ENCODE measurements around the gene STARD3. TPM values are rescaled to one million over a fixed set of nuclear protein-coding genes. Genes with fewer than 3 reads are reported as not detected.
A peak's percentile ranks its signal among the peaks of the same experiment; 100 is the strongest.
"Not testable (repeated sequence)": the region's sequence is repeated elsewhere in the genome, so short reads cannot be mapped to it uniquely, and the experiment has no call there.

STARD3 gene
- 105 and 121 TPM in 2 replicates for polyA plus RNA-seq
- 36.5 and 44.9 TPM in 2 replicates for polyA minus RNA-seq

GRCh38 chr17:39636927-39637736, at the start of gene STARD3:
Gene STARD3 (plus strand): TSS chr17:39637144. CDS start chr17:39653532, 16,388 bp downstream.
- peak within 1 kb of the TSS; percentile 88 for H3K4me3 ChIP-seq (ENCODE audit: low read length)
- peak within 1 kb of the TSS; percentile 76 for H3K27ac ChIP-seq (ENCODE audit: low read length)
- no peaks in the 10 kb centered on the region for H4K20me1 ChIP-seq (ENCODE audit: insufficient read depth)
- H3K27me3 ChIP-seq (ENCODE audit: insufficient read depth, low read depth, low read length): no peaks in the 10 kb centered on the region
- H3K9ac ChIP-seq (ENCODE audit: low read length): peak within 1 kb of the TSS; percentile 87
- H3K4me2 ChIP-seq (ENCODE audit: low read length): peak within 1 kb of the TSS; percentile 77
- no peaks in the 10 kb centered on the region for H3F3A ChIP-seq (ENCODE audit: insufficient read depth, low read length, poor library complexity, severe bottlenecking)
- no peaks in the 10 kb centered on the region for H3K9me2 ChIP-seq (ENCODE audit: insufficient read depth, low read length)
- H2AFZ ChIP-seq (ENCODE audit: low read depth, low read length): peak within 1 kb of the TSS; percentile 77
- H3K9me3 ChIP-seq (ENCODE audit: low read length): no peaks in the 10 kb centered on the region
- no peaks in the 10 kb centered on the region for H3K36me3 ChIP-seq (ENCODE audit: insufficient read depth, low read length)
- TF ChIP-seq TAF1 (IDR thresholded peaks at IDR 0.05; ENCODE audit: low read depth) (peak; percentile 77), REST (IDR thresholded peaks at IDR 0.05; ENCODE audit: borderline replicate concordance) (peak; percentile 68), CTCF (IDR thresholded peaks at IDR 0.05; ENCODE audit: poor library complexity, severe bottlenecking) (peak; percentile 57), POLR2AphosphoS5 (IDR thresholded peaks at IDR 0.05) (peak; percentile 94), RAD21 (conservative IDR thresholded peaks at IDR 0.05) (no peak), EZH2 (IDR thresholded peaks at IDR 0.05; ENCODE audit: borderline replicate concordance, insufficient read depth, low read length, poor library complexity, severe bottlenecking) (no peak), MXI1 (conservative IDR thresholded peaks at IDR 0.05; ENCODE audit: poor library complexity, severe bottlenecking) (peak; percentile 82), EP300 (conservative IDR thresholded peaks at IDR 0.05; ENCODE audit: poor library complexity, severe bottlenecking) (peak; percentile 49), SMC3 (conservative IDR thresholded peaks at IDR 0.05; ENCODE audit: poor library complexity) (peak; percentile 21)
- peaks cover 18% of the 10 kb centered on the region for H3K79me2 ChIP-seq (replicated peaks; ENCODE audit: insufficient read depth, low read length)

- H3K9ac ChIP-seq (ENCODE audit: low read length); H3K9me2 ChIP-seq (ENCODE audit: insufficient read depth, low read length); H3F3A ChIP-seq (ENCODE audit: insufficient read depth, low read length, poor library complexity, severe bottlenecking); H3K9me3 ChIP-seq (ENCODE audit: low read length); H2AFZ ChIP-seq (ENCODE audit: low read depth, low read length); H3K4me3 ChIP-seq (ENCODE audit: low read length); H3K27ac ChIP-seq (ENCODE audit: low read length); H3K36me3 ChIP-seq (ENCODE audit: insufficient read depth, low read length); H4K20me1 ChIP-seq (ENCODE audit: insufficient read depth); H3K4me2 ChIP-seq (ENCODE audit: low read length); H3K79me2 ChIP-seq (replicated peaks; ENCODE audit: insufficient read depth, low read length): not testable (repeated sequence)
- peaks cover 43% of the 10 kb centered on the region for H3K27me3 ChIP-seq (ENCODE audit: insufficient read depth, low read depth, low read length)
Measured at GRCh38 chr17:39590180-39590579, 46.8 kb upstream of the STARD3 start.

Measured in neural cell (in vitro differentiated cells).